ENCODE measurements around the gene MIA2.
"Not testable (repeated sequence)": the region's sequence is repeated elsewhere in the genome, so short reads cannot be mapped to it uniquely, and the experiment has no call there.

MIA2 gene

DNA sequence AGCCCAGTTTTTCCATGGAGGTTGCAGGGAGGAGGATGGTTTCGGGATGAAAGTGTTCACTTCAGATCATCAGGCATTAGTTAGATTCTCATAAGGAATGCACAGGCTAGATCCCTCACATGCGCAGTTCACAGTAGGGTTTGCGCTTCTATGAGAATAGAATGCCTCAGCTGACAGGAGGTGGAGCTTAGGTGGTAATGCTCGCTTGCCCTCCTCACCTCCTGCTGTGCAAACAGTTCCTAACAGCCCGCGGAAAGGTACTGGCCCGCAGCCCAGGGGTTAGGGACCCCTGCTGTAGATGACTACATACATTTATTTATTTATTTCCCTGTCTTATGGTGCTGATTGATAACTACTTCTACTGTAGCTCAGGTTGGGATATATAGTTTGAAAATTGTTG is 105.3 kb downstream of the MIA2 start:
- DNase-seq (ENCODE audit: low read depth) = no peak
- TF ChIP-seq, protein P1, sequence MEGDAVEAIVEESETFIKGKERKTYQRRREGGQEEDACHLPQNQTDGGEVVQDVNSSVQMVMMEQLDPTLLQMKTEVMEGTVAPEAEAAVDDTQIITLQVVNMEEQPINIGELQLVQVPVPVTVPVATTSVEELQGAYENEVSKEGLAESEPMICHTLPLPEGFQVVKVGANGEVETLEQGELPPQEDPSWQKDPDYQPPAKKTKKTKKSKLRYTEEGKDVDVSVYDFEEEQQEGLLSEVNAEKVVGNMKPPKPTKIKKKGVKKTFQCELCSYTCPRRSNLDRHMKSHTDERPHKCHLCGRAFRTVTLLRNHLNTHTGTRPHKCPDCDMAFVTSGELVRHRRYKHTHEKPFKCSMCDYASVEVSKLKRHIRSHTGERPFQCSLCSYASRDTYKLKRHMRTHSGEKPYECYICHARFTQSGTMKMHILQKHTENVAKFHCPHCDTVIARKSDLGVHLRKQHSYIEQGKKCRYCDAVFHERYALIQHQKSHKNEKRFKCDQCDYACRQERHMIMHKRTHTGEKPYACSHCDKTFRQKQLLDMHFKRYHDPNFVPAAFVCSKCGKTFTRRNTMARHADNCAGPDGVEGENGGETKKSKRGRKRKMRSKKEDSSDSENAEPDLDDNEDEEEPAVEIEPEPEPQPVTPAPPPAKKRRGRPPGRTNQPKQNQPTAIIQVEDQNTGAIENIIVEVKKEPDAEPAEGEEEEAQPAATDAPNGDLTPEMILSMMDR (conservative IDR thresholded peaks at IDR 0.05; ENCODE audit: control insufficient read depth, insufficient read depth, low read depth, low read length) = no peak
- H3K4me3 ChIP-seq (ENCODE audit: control insufficient read depth, low read depth, low read length) = no peak overlapping the region

DNA sequence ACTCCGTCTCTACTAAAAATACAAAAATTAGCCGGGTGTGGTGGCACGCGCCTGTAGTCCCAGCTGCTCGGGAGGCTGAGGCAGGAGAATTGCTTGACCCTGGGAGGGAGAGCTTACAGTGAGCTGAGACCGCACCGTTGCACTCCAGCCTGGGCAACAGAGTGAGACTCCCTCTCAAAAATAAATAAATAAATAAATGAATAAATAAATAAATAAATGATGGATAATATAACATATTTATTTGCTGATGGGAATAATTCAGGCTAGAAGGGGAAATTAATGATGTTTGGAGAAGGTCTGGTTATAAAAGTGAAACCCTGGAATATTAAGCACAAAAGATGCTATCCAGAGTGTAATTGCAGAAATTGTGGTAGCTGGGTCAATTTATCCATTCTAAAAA is 107.4 kb downstream of the MIA2 start:
- not testable (repeated sequence) for DNase-seq (ENCODE audit: low read depth); H3K4me3 ChIP-seq (ENCODE audit: control insufficient read depth, low read depth, low read length)

DNA sequence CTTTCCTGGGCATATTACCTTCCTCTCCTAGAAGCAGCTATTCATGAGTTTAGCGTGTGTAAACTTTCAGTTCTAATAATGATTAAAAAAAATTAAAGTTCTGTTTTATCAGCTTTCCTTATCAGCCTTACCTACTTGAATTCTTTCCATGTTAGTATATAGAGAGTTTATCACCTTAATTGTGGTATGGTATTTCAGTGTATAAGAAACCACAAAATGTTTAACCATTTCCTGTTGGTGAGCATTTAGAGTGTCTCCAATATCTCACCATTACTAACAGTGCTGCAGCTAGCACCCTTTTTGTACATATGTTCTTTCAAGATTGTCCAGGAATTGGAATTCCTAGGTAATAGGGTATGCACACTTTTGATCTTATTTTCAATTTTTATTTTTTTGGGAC is 109.1 kb downstream of the MIA2 start:
- TF ChIP-seq, protein P1 (conservative IDR thresholded peaks at IDR 0.05; ENCODE audit: control insufficient read depth, insufficient read depth, low read depth, low read length) = no peak
- H3K4me3 ChIP-seq (ENCODE audit: control insufficient read depth, low read depth, low read length) = no peak overlapping the region
- no peak for DNase-seq (ENCODE audit: low read depth)

DNA sequence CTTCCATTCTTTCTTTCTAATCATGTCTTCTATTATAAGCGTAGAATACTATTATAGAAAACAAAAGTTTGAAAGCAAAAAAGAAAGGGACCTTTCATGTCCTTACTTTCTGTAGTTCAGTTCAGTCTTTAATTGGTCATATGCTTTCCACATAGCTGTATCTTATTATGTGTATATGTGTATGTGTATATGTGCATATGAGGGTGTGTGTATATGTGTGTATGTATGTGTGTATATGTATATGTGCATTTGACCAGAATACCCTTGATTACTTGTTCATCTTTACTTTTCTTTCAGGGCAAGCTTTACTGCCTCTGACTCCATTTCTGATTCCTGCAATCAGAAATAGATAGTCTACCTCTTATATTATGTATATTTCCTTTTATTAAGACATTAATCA is 109.9 kb downstream of the MIA2 start:
- no peak overlapping the region for H3K4me3 ChIP-seq (ENCODE audit: control insufficient read depth, low read depth, low read length)
- TF ChIP-seq, protein P1 (conservative IDR thresholded peaks at IDR 0.05; ENCODE audit: control insufficient read depth, insufficient read depth, low read depth, low read length) = no peak
- no peak for DNase-seq (ENCODE audit: low read depth)

DNA sequence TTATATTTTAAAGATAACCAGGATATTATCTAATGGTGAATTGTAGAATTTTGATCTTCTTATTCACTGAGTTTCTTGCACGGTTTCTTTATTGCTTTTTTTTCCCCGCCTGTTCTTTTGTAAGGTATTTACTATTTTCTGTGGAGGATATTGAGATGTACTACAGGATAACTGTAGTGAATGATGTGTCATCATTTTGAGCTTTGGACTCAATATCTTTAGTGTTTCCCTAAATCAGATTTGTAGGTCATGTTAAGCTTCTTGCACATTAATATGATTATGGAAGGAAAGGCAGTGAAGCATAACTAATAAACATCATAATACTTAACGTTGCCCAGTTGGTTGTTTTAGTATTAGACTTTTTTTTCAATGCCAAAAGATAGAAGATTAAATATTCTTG is 117.2 kb downstream of the MIA2 start:
- TF ChIP-seq, protein P1 (conservative IDR thresholded peaks at IDR 0.05; ENCODE audit: control insufficient read depth, insufficient read depth, low read depth, low read length) = no peak
- no peak for DNase-seq (ENCODE audit: low read depth)
- H3K4me3 ChIP-seq (ENCODE audit: control insufficient read depth, low read depth, low read length) = no peak overlapping the region

DNA sequence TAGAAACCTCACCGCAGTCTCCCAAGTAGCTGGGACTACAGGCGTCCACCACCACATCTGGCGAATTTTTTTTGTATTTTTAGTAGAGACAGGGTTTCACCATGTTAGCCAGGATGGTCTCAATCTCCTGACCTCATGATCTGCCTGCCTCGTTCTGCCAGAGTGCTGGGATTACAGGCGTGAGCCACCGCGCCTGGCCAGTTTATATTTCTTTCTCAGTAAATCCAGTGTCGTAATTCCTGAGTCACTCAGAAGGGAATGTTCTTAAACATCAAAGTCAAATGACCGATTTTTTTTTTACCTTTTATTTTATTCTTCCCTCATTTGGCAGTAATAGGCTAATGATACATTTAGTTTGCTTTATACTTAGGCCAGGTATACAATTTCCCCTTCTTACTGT is 118.0 kb downstream of the MIA2 start:
- peak; percentile 69 for DNase-seq (ENCODE audit: low read depth)
- H3K4me3 ChIP-seq (ENCODE audit: control insufficient read depth, low read depth, low read length) = no peak overlapping the region
- TF ChIP-seq, protein P1 (conservative IDR thresholded peaks at IDR 0.05; ENCODE audit: control insufficient read depth, insufficient read depth, low read depth, low read length) = no peak

DNA sequence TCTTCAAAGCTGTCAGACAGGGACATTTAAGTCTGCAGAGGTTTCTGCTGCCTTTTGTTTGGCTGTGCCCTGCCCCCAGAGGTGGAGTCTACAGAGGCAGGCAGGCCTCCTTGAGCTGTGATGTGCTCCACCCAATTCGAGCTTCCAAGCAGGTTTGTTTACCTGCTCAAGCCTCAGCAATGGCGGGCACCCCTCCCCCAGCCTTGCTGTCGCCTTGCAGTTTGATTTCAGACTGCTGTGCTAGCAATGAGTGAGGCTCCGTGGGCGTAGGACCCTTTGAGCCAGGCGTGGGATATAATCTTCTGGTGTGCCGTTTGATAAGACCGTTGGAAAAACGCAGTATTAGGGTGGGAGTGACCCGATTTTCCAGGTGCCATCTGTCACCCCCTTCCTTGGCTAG is 125.4 kb downstream of the MIA2 start:
- H3K4me3 ChIP-seq (ENCODE audit: control insufficient read depth, low read depth, low read length); DNase-seq (ENCODE audit: low read depth): not testable (repeated sequence)

DNA sequence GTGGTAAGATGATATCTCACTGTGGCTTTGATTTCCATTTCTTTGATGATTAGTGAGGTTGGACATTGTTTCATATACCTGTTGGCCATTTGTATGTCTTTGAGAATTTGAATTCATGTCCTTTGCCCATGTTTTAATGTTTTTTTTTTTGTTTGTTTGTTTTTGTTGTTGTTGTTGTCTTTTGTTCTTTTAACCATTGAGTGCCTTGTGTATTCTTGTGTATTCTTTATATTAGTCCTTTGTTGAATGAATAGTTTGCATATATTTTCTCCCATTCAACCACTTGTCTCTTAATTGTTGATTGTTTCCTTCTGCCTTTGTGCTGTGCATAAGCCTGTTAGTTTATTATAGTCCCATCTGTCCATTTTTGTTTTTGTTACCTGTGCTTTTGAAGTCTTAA is 126.6 kb downstream of the MIA2 start:
- no peak for DNase-seq (ENCODE audit: low read depth)
- TF ChIP-seq, protein P1 (conservative IDR thresholded peaks at IDR 0.05; ENCODE audit: control insufficient read depth, insufficient read depth, low read depth, low read length) = no peak

DNA sequence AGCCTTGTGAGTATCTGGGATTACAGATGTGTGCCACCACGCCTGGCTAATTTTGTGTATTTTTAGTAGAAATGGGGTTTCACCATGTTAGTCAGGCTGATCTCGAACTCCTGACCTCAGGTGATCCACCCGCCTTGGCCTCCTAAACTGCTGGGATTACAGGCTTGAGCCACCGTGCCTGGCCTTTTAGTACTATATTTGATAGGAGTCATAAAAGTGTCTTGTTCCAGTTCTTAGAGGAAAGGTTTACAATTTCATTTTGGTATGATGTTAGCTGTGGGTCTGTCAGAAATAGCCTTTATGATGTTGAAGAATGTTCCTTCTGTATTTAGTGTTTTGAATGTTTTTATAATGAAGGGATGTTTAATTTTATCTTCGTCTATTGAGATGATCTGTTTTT is 127.8 kb downstream of the MIA2 start:
- not testable (repeated sequence) for DNase-seq (ENCODE audit: low read depth); H3K4me3 ChIP-seq (ENCODE audit: control insufficient read depth, low read depth, low read length)

More for the DNA sequence above, 126.6 kb downstream of the MIA2 start:
- H3K4me3 ChIP-seq (ENCODE audit: control insufficient read depth, low read depth, low read length) = no peak overlapping the region

Data from fibroblast of mammary gland (primary cell).